ENCODE data around the gene SDC3. TPM values are rescaled to one million over a fixed set of nuclear protein-coding genes. Genes with fewer than 3 reads are reported as not detected.

Gene SDC3
- total and polyA plus RNA-seq, 2 of the 8 experiments (the other 6 are each of a cell fraction or from before 2014, with no cell fraction given), result 7.0 to 27.0 TPM

DNA sequence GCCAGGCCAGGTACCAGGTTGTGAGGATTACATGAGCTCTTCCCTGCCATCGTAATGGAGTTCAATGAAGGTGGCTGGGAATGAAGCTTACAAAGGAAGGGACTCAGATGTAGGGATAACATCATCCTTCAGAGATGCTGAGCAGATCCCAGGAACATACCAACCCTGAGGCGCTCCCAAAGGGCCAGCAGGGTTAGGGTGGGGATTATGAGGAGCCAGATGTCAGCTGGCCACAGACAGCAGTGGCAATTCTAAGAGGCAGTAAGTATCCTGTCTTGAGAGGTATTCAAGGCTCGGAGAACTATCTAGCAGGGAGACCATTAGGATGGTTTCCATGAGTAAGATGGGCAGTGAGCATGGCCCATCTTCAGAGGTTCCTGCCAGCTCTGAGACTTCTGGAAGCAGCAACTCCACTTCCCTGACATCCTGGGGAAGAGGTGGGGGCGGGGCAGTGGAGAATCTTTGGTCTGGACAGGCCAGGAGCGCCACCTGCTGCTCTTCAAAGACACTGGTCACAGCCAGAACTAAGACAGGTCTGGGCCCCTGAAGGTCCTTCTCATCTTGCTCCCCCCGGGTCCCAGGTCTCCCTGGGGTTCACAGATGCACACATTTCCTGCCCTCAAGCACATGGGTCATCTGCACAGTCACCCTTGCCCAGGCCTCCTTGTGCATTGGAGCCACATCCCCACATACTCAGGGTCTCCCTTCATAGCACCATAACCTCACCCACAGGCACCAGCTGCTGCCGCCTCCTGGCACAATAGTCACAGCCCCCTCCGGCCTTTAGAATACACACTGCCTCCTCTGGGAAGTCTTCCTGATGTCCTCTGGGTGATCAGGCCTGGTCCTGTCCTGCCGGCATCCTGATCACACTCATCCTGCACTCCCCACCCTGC lies 2.7 kb upstream of the SDC3 start (continued):
- TF ChIP-seq RXRA (IDR thresholded peaks at IDR 0.05; ENCODE audit: insufficient read depth, low read depth, low read length) (peak; percentile 74; the same call in 1 of the 2 replicates), TAF7 (optimal IDR thresholded peaks at IDR 0.05; ENCODE audit: borderline replicate concordance, low read depth, low read length) (no peak), HDAC2 (IDR thresholded peaks at IDR 0.05; ENCODE audit: borderline replicate concordance in 1 of 2, low read depth in 2 of 2, low read length in 2 of 2) (0 out of 4 replicates have a peak, but pooled peaks of 1 of the 2 experiments have one; percentile 66), SP4 (IDR thresholded peaks at IDR 0.05; ENCODE audit: low read length) (no peak), BRCA1 (IDR thresholded peaks at IDR 0.05; ENCODE audit: low read depth, low read length) (no peak), SIN3A (conservative IDR thresholded peaks at IDR 0.05 in 1 of 2, IDR thresholded peaks at IDR 0.05 in 1 of 2; ENCODE audit: low read depth in 1 of 2, low read length in 2 of 2) (peak in 1 of 2 experiments; percentile 61; a peak in 1 of 4 replicates), RAD21 (IDR thresholded peaks at IDR 0.05 in 1 of 2, conservative IDR thresholded peaks at IDR 0.05 in 1 of 2; ENCODE audit: low read depth in 2 of 2, low read length in 2 of 2) (peak; percentile 99 to 100), YY1 (IDR thresholded peaks at IDR 0.05; ENCODE audit: low read depth, low read length) (peak; percentile 55; the same call in 1 of the 2 replicates)
